GM21737 (cell line): ENCODE data around the gene IQGAP1.
A peak's percentile ranks its signal among the peaks of the same experiment; 100 is the strongest.
"Not testable (repeated sequence)": the region's sequence is repeated elsewhere in the genome, so short reads cannot be mapped to it uniquely, and the experiment has no call there.

Experiments used
- ATAC-seq: cut with Tn5 transposase; IDR thresholded peaks from one replicate; pipeline ENCODE4 v1.9.1; 2021; ENCODE audit warnings: mild to moderate bottlenecking, moderate library complexity; ENCODE audit not compliant: unreplicated experiment

The IQGAP1 gene

DNA sequence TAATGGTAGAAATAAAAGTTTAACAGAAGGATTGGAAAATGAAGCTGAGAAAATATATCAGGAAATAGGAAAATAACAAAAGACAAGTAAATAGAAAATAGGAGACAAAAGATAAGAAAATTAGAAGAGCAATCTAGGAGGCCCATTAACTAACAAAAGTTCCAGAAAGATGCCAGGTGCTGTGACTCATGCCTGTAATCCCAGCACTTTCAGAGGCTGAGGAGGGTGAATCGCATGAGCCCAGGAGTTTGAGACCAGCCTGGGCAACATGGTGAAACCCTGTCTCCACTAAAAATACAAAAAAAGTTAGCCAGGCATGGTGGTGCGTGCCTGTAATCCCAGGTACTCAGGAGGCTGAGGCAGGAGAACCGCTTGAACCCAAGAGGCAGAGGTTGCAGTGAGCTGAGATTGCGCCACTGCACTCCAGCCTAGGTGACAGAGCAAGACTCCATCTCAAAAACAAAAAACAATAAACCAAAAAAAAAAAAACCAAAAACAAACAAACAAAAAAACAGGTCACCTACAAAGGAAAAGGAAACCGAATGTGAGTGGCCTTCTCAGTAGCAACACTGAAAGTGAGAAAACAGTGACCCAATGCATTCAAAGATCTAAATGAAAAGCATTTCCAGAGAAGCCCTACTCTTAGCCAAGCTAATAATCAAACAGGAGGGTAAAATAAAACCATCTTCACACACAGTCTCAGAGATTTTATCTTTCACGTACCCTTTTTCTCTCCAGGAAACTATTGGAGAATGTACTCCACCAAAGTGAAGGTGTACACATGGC is 136.2 kb downstream of the IQGAP1 start:
- ATAC-seq, result not testable (repeated sequence)

GRCh38 chr15:90529011-90529370 is 140.9 kb downstream of the IQGAP1 start:
- no peak for ATAC-seq

GRCh38 chr15:90529371-90530249 is 141.6 kb downstream of the IQGAP1 start, which contains the start of gene CRTC3:
Gene CRTC3, plus strand, starts transcription at chr15:90529923. Its CDS starts 149 bp downstream, at chr15:90530072.
- ATAC-seq, result peak; percentile 59

DNA sequence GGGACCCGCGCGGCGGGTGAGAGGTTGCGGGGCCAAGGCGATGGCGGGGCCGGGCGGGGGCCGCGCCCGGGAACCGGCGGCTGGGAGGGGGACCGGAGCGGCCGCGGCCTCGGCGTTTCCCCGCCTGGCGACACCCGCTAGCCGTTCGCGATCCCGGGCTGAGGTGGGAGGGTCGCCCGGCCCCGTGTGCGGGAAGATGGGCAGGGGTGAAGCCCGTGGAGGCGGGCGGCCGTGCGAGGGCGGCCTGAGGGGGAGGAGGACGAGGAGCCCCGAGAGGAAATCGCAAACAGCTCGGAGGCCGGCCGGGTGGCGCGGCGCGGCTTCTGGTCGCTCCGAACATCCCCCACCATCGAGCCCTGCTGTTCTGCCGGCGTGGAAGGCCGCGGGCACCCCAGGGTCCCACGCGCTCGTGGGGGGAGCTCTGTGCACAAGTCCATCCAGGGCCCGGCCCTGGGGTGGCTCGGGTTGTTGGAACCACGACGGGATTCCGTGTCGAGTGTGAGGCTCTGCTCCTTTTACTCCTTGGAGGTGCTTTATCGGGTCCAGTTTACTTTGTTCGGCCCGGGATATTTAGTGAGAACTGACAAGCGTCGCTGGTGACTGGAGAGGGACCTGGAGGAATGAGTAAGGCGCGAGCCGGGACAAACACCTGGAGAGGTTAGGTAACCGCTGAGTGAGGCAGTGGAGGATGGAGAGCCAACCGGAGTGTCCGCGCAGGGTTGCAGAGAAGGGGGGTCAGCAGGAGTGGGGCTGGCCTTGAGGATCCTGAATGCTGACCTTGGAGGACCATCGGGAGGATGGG is 142.4 kb downstream of the IQGAP1 start:
- ATAC-seq, result peak; percentile 41

DNA sequence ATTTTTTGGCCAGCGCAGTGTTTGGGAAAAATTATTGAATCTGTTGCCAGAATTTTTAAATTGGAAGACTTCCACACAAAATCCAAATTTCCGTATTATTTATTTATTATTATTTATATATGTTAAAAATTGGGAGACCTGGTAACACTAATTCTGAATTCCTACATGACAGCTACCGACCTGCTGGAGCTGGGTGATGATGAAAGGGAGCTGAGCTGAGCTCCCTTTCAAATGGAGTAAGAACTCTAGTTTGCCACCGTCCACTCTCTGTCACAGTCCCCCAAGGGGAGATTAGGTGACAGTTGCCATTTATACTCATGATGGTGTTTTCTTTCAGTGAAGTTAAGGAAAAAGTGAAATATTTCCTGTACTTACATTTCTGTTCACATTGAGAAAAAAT is 143.1 kb downstream of the IQGAP1 start:
- no peak for ATAC-seq

GRCh38 chr15:90535254-90535653 is 147.2 kb downstream of the IQGAP1 start:
- ATAC-seq, result no peak

DNA sequence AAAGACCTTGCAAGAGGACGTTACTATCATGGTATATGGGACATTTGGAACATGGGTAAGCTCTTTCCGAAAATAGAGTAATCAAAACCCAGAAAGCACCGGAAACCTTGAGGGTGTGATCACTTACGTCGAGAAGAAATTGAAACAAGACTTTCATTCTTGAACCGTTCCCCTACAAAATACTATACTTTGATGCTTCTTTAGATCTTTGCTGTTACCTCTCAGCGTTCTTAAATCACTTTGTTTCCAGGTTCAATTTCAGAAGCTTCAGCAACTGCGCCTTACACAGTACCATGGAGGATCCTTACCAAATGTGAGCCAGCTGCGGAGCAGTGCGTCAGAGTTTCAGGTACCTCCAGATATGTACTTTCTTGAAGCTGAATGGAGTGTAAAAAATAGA is 151.7 kb downstream of the IQGAP1 start:
- ATAC-seq, result no peak

GRCh38 chr15:90540768-90541167 is 152.7 kb downstream of the IQGAP1 start:
- no peak for ATAC-seq

GRCh38 chr15:90545095-90545494 is 157.1 kb downstream of the IQGAP1 start:
- ATAC-seq, result no peak

DNA sequence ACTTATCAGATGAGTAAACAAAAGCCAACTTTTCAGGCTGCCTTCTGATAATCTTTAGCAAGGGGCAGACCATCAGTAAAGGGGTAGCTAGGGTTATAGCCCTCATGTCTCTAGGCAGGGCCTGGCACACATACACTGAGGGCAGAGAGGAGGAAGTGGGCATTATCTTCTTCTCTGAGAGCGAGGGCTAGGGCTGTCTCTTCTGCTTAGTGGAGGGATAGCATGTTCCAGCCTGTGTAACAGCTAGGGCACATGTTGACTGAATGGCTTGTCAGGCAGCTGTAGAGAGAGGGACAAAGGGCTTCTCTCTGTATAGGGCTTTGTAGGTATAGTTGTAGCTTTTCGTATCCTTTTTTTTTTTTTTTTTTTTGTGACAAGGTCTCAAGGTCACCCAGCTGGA is 159.5 kb downstream of the IQGAP1 start:
- ATAC-seq, result no peak

DNA sequence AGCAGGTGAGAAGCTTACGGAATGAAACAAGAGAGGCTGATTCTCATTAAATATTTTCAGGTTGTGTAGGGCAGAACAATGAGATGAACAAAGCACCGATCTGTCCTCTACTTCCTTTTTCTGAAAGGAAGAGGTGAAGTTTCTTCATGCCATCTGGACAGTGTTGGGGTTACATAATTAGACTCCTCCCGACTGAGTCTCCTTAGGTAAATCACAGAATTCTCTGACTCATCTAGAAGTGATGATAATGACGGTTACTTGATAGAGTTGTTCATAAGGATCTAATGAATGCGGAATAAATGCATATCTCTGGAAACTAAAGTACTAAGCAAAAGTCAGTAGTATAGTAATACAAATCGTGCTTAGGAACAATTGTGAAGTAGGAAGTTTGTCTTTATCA is 162.9 kb downstream of the IQGAP1 start:
- ATAC-seq, result peak; percentile 73
